CD4-positive, CD25-positive, alpha-beta regulatory T cell (primary cell): ENCODE measurements around the gene FAM217B. TPM values are rescaled to one million over a fixed set of nuclear protein-coding genes. Genes with fewer than 3 reads are reported as not detected.

Experiments used
- ATAC-seq, 2 donors: fragments of 150-1000 bp; cut with Tn5 transposase; one replicate each; pipeline ENCODE4 v1.10.0; 2021; ENCODE audit warnings: low read depth in 2 of 2, moderate number of reproducible peaks in 2 of 2, moderate library complexity in 1 of 2
- DNase-seq, 3 donors: peaks; one replicate each; pipeline versions ENCODE4 v3.0.0 to v3.0.0-alpha.2; 2012 to 2022; ENCODE audit warnings: mixed read lengths in 1 of 3
- H3K27ac ChIP-seq: one replicate; pipeline ENCODE4 v1.7.0; 2013; ENCODE audit warnings: mild to moderate bottlenecking, low read length; ENCODE audit not compliant: insufficient read depth, poor library complexity, severe bottlenecking
- H3K27me3 ChIP-seq: one replicate; pipeline ENCODE4 v1.7.0; 2013; ENCODE audit warnings: low read length; ENCODE audit not compliant: control insufficient read depth, insufficient read depth
- H3K36me3 ChIP-seq: one replicate; pipeline ENCODE4 v1.7.0; 2013; ENCODE audit warnings: mild to moderate bottlenecking, low read length, moderate library complexity; ENCODE audit not compliant: control insufficient read depth, insufficient read depth
- H3K4me1 ChIP-seq: 2 replicates; pipeline ENCODE4 v1.7.0; 2013; ENCODE audit warnings: mild to moderate bottlenecking, low read length; ENCODE audit not compliant: insufficient read depth, control insufficient read depth, poor library complexity, severe bottlenecking
- H3K4me3 ChIP-seq: one replicate; pipeline ENCODE4 v1.7.0; 2013; ENCODE audit warnings: low read depth, mild to moderate bottlenecking, low read length, moderate library complexity
- H3K9me3 ChIP-seq, 2 experiments: 1 replicate in 1 of 2; 2 replicates in 1 of 2; pipeline ENCODE4 v1.7.0; 2013; ENCODE audit warnings: low read length in 2 of 2, mild to moderate bottlenecking in 1 of 2, moderate library complexity in 1 of 2; ENCODE audit not compliant: control insufficient read depth in 2 of 2
- H3K27ac Mint-ChIP-seq, 3 donors: one replicate each; pipeline ENCODE4 v1.8.0; 2020 to 2022; ENCODE audit warnings: mild to moderate bottlenecking in 3 of 3, mixed read lengths in 3 of 3, moderate library complexity in 2 of 3
- H3K27me3 Mint-ChIP-seq: one replicate; pipeline ENCODE4 v1.8.0; 2022; ENCODE audit warnings: mild to moderate bottlenecking, mixed read lengths
- H3K36me3 Mint-ChIP-seq: one replicate; pipeline ENCODE4 v1.8.0; 2020; ENCODE audit warnings: mixed read lengths
- H3K4me1 Mint-ChIP-seq, 4 donors: one replicate each; pipeline ENCODE4 v1.8.0; 2020 to 2022; ENCODE audit warnings: mixed read lengths in 4 of 4, mild to moderate bottlenecking in 1 of 4
- H3K4me3 Mint-ChIP-seq, 4 donors: one replicate each; pipeline ENCODE4 v1.8.0; 2020 to 2022; ENCODE audit warnings: mild to moderate bottlenecking in 4 of 4, mixed read lengths in 4 of 4, moderate library complexity in 3 of 4
- H3K9me3 Mint-ChIP-seq, 7 donors: one replicate each; pipeline ENCODE4 v1.8.0; 2020 to 2022; ENCODE audit warnings: mixed read lengths in 7 of 7, mild to moderate bottlenecking in 3 of 7, moderate library complexity in 2 of 7
- polyA plus RNA-seq, 4 donors: library from polyadenylated mRNA; unstranded; fragments of 300-500 nt; fragmentation: Illumina TruSeq; gene quantifications; one replicate each; pipeline ENCODE4 v1.2.3, GENCODE V29; 2021
- total RNA-seq: library from RNA; stranded (reverse); gene quantifications from one replicate; pipeline ENCODE4 v1.2.3, GENCODE V29; 2022

The FAM217B gene
- total and polyA plus RNA-seq, 5 donors from 2014 or later = 15.8 to 30.1 (median 23.6) TPM

DNA sequence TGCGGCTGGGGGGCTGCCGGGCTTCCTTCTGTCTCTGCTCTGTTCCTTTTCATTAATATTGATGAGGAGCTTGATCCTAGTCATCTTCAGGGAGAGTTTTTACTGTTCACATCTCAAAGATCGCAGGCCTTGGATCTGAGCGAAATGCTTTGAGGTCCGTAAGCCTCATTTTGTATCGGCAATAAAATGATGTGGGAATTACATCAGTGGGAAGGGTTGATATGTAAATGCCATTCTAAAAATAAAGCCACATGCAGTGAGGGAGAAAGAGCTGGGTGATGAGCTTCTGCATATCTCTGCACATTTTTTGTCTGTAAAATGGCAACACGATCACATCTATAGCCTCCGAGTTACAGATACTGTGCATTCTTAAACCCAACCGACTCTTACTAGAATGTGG, 42.9 kb downstream of the FAM217B start:
- Mint-ChIP-seq H3K36me3 (peaks cover 18% of the 10 kb centered on the region), H3K4me3 (no peak overlapping the region), H3K9me3 (peaks cover 0 to 2% (median 0%) of the 10 kb centered on the region in 7 donors), H3K27me3 (no peaks in the 10 kb centered on the region), H3K4me1 (no peaks in the 10 kb centered on the region), H3K27ac (no peak overlapping the region)
- Histone ChIP-seq H3K27me3 (no peaks in the 10 kb centered on the region), H3K9me3 (no peaks in the 10 kb centered on the region), H3K4me1 (no peaks in the 10 kb centered on the region), H3K4me3 (no peak overlapping the region), H3K27ac (no peak overlapping the region), H3K36me3 (no peaks in the 10 kb centered on the region)
- no peak for DNase-seq
- ATAC-seq = no peak

DNA sequence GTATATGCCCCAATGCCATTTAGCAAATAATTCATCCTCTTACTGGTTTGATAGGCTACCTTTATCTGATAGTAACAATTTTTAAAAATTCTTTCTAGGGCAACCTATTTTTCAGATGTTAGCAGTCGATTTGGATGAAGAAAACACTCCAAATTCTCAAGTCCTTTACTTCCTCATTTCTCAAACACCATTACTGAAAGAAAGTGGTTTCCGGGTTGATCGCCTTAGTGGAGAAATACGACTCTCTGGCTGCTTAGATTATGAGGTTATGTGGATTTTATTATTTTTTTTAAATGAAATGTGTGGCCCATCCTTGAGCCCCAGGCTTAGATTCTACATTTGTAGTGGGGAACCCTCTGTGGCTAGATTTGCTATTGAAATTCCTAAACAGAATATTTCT, 44.4 kb downstream of the FAM217B start:
- ATAC-seq (no peak), DNase-seq (no peak)
- no peaks in the 10 kb centered on the region for H3K27me3 Mint-ChIP-seq
- no peaks in the 10 kb centered on the region for H3K27me3 ChIP-seq
- no peaks in the 10 kb centered on the region for H3K9me3 ChIP-seq
- peaks cover 0 to 2% (median 0%) of the 10 kb centered on the region in 7 donors for H3K9me3 Mint-ChIP-seq
- H3K4me1 Mint-ChIP-seq = no peaks in the 10 kb centered on the region
- no peak overlapping the region for H3K27ac ChIP-seq
- H3K27ac Mint-ChIP-seq = no peak overlapping the region
- H3K36me3 ChIP-seq = no peaks in the 10 kb centered on the region
- peaks cover 22% of the 10 kb centered on the region for H3K36me3 Mint-ChIP-seq
- no peaks in the 10 kb centered on the region for H3K4me1 ChIP-seq
- H3K4me3 ChIP-seq = no peak overlapping the region
- no peak overlapping the region for H3K4me3 Mint-ChIP-seq

DNA sequence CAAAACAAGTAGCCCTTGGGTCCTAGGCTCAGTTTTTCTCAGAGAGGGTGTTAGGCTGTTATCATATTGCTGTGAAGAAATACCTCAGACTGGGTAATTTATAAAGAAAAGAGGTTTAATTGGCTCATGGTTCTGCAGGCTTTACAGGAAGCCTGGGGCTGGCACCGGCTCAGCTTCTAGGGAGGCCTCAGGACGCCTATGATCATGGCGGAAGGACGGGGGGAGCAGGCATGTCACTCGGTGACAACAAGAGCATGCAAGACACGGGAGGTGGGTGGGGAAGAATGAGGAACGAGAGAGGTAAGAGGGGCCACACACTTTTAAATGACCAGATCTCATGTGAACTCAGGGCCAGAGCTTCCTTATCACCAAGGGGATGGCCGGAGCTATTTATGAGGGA, 45.0 kb downstream of the FAM217B start:
- ATAC-seq (no peak), DNase-seq (no peak)
- Histone ChIP-seq H3K4me3 (no peak overlapping the region), H3K4me1 (no peaks in the 10 kb centered on the region), H3K27ac (no peak overlapping the region), H3K36me3 (no peaks in the 10 kb centered on the region), H3K9me3 (no peaks in the 10 kb centered on the region), H3K27me3 (no peaks in the 10 kb centered on the region)
- Mint-ChIP-seq H3K9me3 (peaks cover 0 to 2% (median 0%) of the 10 kb centered on the region in 7 donors), H3K4me1 (no peaks in the 10 kb centered on the region), H3K4me3 (no peak overlapping the region), H3K27ac (peak overlapping the region in 1 of 3 donors; percentile 84), H3K27me3 (no peaks in the 10 kb centered on the region), H3K36me3 (peaks cover 28% of the 10 kb centered on the region)

DNA sequence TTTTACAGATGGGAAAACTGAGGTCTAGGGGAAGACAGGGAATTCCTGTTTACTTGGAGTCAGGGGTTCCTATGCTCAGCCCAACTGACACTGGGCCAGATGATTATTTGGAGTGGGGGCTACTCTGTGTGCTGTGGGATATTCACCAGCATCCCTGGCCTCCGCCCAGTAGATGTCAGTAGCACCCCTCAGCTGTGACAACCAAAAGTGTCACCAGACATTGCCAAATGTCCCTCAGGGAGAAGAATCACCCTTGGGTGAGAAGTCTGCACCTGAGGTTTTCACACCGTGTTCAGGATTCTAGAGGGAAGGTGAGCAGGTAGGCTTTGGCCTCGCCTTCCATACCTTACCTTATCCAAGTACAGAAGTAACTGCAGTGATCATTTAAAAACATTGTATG, 45.7 kb downstream of the FAM217B start:
- ATAC-seq = no peak
- Histone ChIP-seq H3K36me3 (no peaks in the 10 kb centered on the region), H3K27me3 (no peaks in the 10 kb centered on the region), H3K9me3 (no peaks in the 10 kb centered on the region), H3K4me1 (no peaks in the 10 kb centered on the region), H3K27ac (no peak overlapping the region), H3K4me3 (no peak overlapping the region)
- Mint-ChIP-seq H3K4me1 (no peaks in the 10 kb centered on the region), H3K36me3 (peaks cover 28% of the 10 kb centered on the region), H3K27me3 (no peaks in the 10 kb centered on the region), H3K4me3 (no peak overlapping the region), H3K27ac (no peak overlapping the region), H3K9me3 (no peaks in the 10 kb centered on the region)
- DNase-seq = peak in 1 of 3 donors; percentile 4

DNA sequence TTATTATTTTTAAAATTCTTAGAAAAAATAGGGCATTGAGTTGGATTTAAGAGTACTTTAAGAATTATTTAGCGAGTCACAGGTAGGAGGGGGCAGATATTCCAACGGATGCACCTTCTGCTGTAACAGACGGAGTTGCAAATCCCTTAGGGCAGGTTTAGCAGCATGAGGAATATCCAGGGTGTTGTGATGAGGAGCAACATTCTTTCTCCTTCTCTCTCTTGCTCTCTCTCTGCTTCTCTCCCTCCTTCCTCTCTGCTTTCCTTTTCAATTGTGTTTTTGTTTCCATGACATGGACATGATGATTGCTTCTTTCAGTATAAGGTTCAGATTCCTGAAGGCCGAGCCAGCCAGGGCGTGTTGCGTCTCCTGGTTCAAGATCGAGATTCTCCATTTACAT, 46.9 kb downstream of the FAM217B start:
- Mint-ChIP-seq H3K27me3 (no peaks in the 10 kb centered on the region), H3K4me3 (no peak overlapping the region), H3K4me1 (no peaks in the 10 kb centered on the region), H3K9me3 (no peaks in the 10 kb centered on the region), H3K27ac (no peak overlapping the region), H3K36me3 (peaks cover 28% of the 10 kb centered on the region)
- Histone ChIP-seq H3K9me3 (no peaks in the 10 kb centered on the region), H3K36me3 (no peaks in the 10 kb centered on the region), H3K4me1 (no peaks in the 10 kb centered on the region), H3K27ac (no peak overlapping the region), H3K4me3 (no peak overlapping the region), H3K27me3 (no peaks in the 10 kb centered on the region)
- no peak for ATAC-seq
- no peak for DNase-seq

DNA sequence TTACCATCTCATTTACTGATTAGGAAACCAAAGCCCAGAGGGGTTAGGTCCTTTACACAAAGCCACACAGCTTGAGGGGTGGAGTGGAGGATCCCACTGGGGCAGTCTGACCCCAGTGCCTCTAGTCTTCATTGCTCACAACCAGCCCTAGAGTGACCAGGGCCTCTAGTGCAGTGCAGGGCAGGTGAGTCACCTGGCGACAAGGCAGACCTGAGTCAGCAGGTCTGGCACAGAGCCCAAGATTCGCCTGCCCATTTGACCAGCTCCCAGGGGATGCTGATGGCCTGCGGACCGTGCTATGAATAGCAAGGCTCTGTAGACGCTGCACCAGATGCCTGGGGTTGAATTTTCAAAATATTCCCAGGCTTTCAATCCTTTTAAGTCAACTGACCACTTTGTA, 48.0 kb downstream of the FAM217B start:
- Histone ChIP-seq H3K27ac (no peak overlapping the region), H3K9me3 (no peaks in the 10 kb centered on the region), H3K36me3 (no peaks in the 10 kb centered on the region), H3K27me3 (no peaks in the 10 kb centered on the region), H3K4me3 (no peak overlapping the region), H3K4me1 (no peaks in the 10 kb centered on the region)
- Mint-ChIP-seq H3K27ac (no peak overlapping the region), H3K4me1 (no peaks in the 10 kb centered on the region), H3K36me3 (peaks cover 24% of the 10 kb centered on the region), H3K9me3 (no peaks in the 10 kb centered on the region), H3K4me3 (no peak overlapping the region), H3K27me3 (no peaks in the 10 kb centered on the region)
- ATAC-seq = no peak
- no peak for DNase-seq

DNA sequence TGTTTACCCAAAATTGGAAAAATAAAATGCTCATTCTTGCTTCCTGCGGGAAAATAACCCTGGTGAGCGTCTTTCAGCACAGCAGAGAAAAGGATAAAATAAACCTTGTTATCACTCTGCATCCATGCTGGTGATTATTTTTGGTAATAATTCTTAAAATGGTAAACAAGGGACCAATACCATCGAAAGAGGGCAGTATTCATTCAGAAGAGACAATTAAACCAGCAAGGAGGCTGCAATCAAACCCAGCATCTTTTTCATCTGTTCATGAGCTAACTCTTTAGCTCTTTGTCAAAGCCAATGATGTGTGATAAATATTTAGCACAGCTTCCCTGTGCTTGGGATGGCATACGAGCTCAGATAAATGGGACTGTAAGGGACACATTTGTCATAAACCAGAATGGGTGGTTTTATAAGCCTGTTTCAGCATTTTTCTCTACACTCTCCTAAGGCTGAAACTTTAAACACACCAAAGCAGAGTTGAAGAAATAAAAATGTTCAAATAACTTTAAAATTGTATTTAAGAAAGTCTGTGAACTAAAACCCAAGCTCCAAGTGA, 52.4 kb downstream of the FAM217B start:
- Mint-ChIP-seq H3K4me1 (peaks cover 0 to 2% (median 0%) of the 10 kb centered on the region in 4 donors), H3K36me3 (peaks cover 21% of the 10 kb centered on the region), H3K27me3 (no peaks in the 10 kb centered on the region), H3K4me3 (no peak overlapping the region), H3K9me3 (no peaks in the 10 kb centered on the region), H3K27ac (no peak overlapping the region)
- DNase-seq (no peak), ATAC-seq (no peak)
- H3K9me3 ChIP-seq = no peaks in the 10 kb centered on the region
- no peak overlapping the region for H3K4me3 ChIP-seq
- H3K27me3 ChIP-seq = no peaks in the 10 kb centered on the region
- no peaks in the 10 kb centered on the region for H3K4me1 ChIP-seq
- H3K27ac ChIP-seq = no peak overlapping the region
- no peaks in the 10 kb centered on the region for H3K36me3 ChIP-seq

DNA sequence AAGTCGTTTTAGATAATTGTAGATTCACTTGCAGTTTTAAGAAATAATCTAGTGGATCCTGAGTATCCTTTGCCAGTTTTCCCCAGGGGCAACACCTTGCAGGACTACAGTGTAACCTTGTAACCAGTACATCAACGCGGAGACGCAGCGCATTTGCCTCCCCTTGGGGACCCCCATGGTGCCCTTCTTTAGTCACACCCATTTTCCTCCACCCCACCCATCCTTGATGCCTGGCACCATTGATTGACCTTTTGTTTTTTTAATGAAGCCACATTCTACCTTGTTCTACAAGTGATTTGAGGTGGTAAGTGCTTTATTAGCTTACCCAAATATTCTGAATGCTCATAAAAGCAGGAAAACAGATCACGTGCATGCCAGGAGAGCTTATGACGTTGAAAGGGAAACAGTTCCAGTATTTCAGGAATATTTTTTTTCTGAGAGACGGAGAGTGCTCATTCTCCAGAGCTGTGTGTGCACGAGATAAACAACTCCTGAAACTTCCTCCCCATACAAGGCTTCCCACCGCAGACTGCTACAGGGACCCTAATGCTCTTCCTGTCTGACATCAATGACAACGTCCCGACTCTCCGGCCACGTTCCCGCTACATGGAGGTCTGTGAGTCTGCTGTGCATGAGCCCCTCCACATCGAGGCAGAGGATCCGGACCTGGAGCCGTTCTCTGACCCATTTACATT, 53.7 kb downstream of the FAM217B start:
- Mint-ChIP-seq H3K27ac (no peak overlapping the region), H3K27me3 (no peaks in the 10 kb centered on the region), H3K36me3 (peaks cover 25% of the 10 kb centered on the region), H3K4me1 (peaks cover 0 to 2% (median 0%) of the 10 kb centered on the region in 4 donors), H3K4me3 (no peak overlapping the region), H3K9me3 (no peaks in the 10 kb centered on the region)
- no peaks in the 10 kb centered on the region for H3K4me1 ChIP-seq
- no peaks in the 10 kb centered on the region for H3K9me3 ChIP-seq
- ATAC-seq (no peak), DNase-seq (no peak)
- no peak overlapping the region for H3K4me3 ChIP-seq
- H3K36me3 ChIP-seq = no peaks in the 10 kb centered on the region
- H3K27me3 ChIP-seq = no peaks in the 10 kb centered on the region
- H3K27ac ChIP-seq = no peak overlapping the region
